ENCODE measurements around the gene TTC7B. TPM values are rescaled to one million over a fixed set of nuclear protein-coding genes. Genes with fewer than 3 reads are reported as not detected.

Gene TTC7B
- total and polyA plus RNA-seq, 2 donors (not counting 3 experiments of a cell fraction or from before 2014, with no cell fraction given) = 46.8 to 76.5 TPM

DNA sequence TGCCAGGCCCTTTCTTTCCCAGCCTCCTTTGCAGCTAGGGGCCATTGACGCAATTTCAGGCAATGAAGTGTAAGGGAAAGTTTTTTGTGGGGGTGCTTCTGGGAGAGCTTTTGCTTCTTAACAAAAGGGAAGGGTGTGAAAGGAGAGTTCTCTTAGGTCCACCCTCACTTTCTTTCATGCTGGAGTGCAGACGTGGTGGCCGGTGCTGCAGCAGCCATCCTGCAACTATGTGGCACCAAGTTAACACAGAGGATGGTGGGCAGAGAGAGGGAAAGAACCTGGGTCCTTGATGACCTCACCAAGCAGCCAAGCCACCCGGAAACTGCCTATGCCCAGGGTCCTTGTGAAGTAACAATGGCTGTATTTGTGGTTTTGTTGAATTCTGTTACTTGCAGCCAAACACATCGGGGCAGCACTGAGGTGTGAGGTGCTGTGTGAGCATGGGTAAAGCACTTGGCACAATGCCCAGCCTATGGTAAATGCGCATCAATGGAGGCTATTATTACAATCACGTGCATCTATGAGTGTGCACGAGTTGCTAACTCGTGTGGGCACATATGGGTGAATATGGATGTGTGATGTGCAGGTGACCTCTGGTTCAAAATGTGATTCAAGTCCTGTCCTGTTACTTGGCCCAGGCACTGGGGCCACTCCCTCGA is 296.8 kb downstream of the TTC7B start:
- Histone ChIP-seq H3K4me2 (ENCODE audit: insufficient read depth, low read length) (no peak overlapping the region), H3K36me3 (ENCODE audit: control insufficient read depth in 2 of 2, extremely low read depth in 1 of 2, insufficient read depth in 2 of 2, low read length in 2 of 2) (no peaks in the 10 kb centered on the region), H3K79me2 (ENCODE audit: control insufficient read depth, insufficient read depth, low read length) (no peaks in the 10 kb centered on the region), H3K9me1 (replicated peaks; ENCODE audit: control insufficient read depth, extremely low read depth, insufficient read depth, low read length) (no peaks in the 10 kb centered on the region), H3K27ac (ENCODE audit: insufficient read depth, low read depth, low read length) (no peak overlapping the region), H2AFZ (ENCODE audit: low read depth, low read length) (no peak overlapping the region), H3K9ac (replicated peaks; ENCODE audit: extremely low read depth, insufficient read depth, low read length) (no peak overlapping the region), H3K4me3 (replicated peaks in 1 of 3; ENCODE audit: insufficient read depth in 1 of 3, low read depth in 1 of 3, low read length in 3 of 3) (no peak overlapping the region), H4K20me1 (replicated peaks; ENCODE audit: control insufficient read depth, extremely low read depth, insufficient read depth, low read length) (no peaks in the 10 kb centered on the region), H3K27me3 (ENCODE audit: control insufficient read depth in 2 of 2, insufficient read depth in 2 of 2, low read length in 2 of 2) (no peaks in the 10 kb centered on the region), H3K9me3 (replicated peaks; ENCODE audit: control insufficient read depth, insufficient read depth, low read length) (no peaks in the 10 kb centered on the region), H3K4me1 (ENCODE audit: control insufficient read depth, extremely low read depth, insufficient read depth, low read length) (no peaks in the 10 kb centered on the region)
- TF ChIP-seq GATA2 (IDR thresholded peaks at IDR 0.05; ENCODE audit: insufficient read depth, insufficient read length, low read depth, low read length) (no peak), CTCF (IDR thresholded peaks at IDR 0.05; ENCODE audit: extremely low read depth in 1 of 2, insufficient read depth in 1 of 2, low read depth in 1 of 2, low read length in 2 of 2) (no peak), MYC (IDR thresholded peaks at IDR 0.05; ENCODE audit: low read depth, low read length) (no peak), FOS (IDR thresholded peaks at IDR 0.05; ENCODE audit: borderline replicate concordance, insufficient read depth, low read length) (no peak), EZH2 (IDR thresholded peaks at IDR 0.05; ENCODE audit: borderline replicate concordance, low read depth, low read length, severe bottlenecking) (no peak), POLR2AphosphoS5 (IDR thresholded peaks at IDR 0.05; ENCODE audit: insufficient read depth, low read depth, low read length) (no peak), POLR2A (IDR thresholded peaks at IDR 0.05; ENCODE audit: low read depth, low read length) (no peak), JUN (IDR thresholded peaks at IDR 0.05; ENCODE audit: borderline replicate concordance, insufficient read depth, insufficient read length, low read depth) (no peak)
- TF ChIP-seq, protein P1, sequence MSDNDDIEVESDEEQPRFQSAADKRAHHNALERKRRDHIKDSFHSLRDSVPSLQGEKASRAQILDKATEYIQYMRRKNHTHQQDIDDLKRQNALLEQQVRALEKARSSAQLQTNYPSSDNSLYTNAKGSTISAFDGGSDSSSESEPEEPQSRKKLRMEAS (IDR thresholded peaks at IDR 0.05; ENCODE audit: insufficient read depth, insufficient read length) = no peak
- BruUV-seq (replicated peaks) = no TSS peak
- intact Hi-C loops (cut with micrococcal nuclease) (loop anchor here (1.0 to 2.0 kb wide), 5 partner anchors 111 to 239 kb away; no protein-coding TSS in a partner anchor), dilution Hi-C loops (cut with MboI; ENCODE audit: extremely low pct_ligation_motif_present, low sequenced_read_pairs) (no loop called here)
- DNase-seq (ENCODE audit: low read depth, low spot score) (no peak), FAIRE-seq (no peak)
- ChIA-PET CTCF (interaction anchor here (0.6 to 2.9 kb wide), 7 partner anchors 27 to 218 kb away, joined by 3 to 15 read pairs (median 6); no protein-coding TSS in a partner anchor), POLR2A (no interaction called here)

Data from endothelial cell of umbilical vein (primary cell).